ENCODE results near the gene BAIAP2L1.

BAIAP2L1 gene

GRCh38 chr7:98312201-98312600, 88.7 kb downstream of the BAIAP2L1 start:
- TF ChIP-seq, protein P1, sequence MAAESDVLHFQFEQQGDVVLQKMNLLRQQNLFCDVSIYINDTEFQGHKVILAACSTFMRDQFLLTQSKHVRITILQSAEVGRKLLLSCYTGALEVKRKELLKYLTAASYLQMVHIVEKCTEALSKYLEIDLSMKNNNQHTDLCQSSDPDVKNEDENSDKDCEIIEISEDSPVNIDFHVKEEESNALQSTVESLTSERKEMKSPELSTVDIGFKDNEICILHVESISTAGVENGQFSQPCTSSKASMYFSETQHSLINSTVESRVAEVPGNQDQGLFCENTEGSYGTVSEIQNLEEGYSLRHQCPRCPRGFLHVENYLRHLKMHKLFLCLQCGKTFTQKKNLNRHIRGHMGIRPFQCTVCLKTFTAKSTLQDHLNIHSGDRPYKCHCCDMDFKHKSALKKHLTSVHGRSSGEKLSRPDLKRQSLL (tag by site-specific recombination; IDR thresholded peaks at IDR 0.05): no peak
- TF ChIP-seq MZF1 (tag by site-specific recombination; IDR thresholded peaks at IDR 0.05; ENCODE audit: borderline replicate concordance) (no peak), ZNF2 (tag by site-specific recombination; IDR thresholded peaks at IDR 0.05) (no peak), ZNF366 (tag by site-specific recombination; conservative IDR thresholded peaks at IDR 0.05) (no peak), ZNF48 (tag by site-specific recombination; IDR thresholded peaks at IDR 0.05) (no peak), ZNF16 (tag by site-specific recombination; IDR thresholded peaks at IDR 0.05; ENCODE audit: low read depth) (no peak), ZNF701 (tag by site-specific recombination; IDR thresholded peaks at IDR 0.05) (no peak), ZNF645 (tag by site-specific recombination; IDR thresholded peaks at IDR 0.05) (no peak), ZNF501 (tag by site-specific recombination; IDR thresholded peaks at IDR 0.05) (no peak), ZNF335 (tag by site-specific recombination; conservative IDR thresholded peaks at IDR 0.05) (no peak), ZNF529 (tag by site-specific recombination; IDR thresholded peaks at IDR 0.05; ENCODE audit: insufficient replicate concordance) (no peak), ZNF473 (tag by site-specific recombination; IDR thresholded peaks at IDR 0.05) (no peak), ZNF169 (tag by site-specific recombination; IDR thresholded peaks at IDR 0.05) (no peak)
- TF ChIP-seq, protein P2, sequence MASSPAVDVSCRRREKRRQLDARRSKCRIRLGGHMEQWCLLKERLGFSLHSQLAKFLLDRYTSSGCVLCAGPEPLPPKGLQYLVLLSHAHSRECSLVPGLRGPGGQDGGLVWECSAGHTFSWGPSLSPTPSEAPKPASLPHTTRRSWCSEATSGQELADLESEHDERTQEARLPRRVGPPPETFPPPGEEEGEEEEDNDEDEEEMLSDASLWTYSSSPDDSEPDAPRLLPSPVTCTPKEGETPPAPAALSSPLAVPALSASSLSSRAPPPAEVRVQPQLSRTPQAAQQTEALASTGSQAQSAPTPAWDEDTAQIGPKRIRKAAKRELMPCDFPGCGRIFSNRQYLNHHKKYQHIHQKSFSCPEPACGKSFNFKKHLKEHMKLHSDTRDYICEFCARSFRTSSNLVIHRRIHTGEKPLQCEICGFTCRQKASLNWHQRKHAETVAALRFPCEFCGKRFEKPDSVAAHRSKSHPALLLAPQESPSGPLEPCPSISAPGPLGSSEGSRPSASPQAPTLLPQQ (tag by site-specific recombination; IDR thresholded peaks at IDR 0.05): no peak
- POLR2A ChIA-PET: no interaction called here
- CTCF ChIA-PET: no interaction called here

GRCh38 chr7:98309566-98309965, 91.3 kb downstream of the BAIAP2L1 start:
- ChIA-PET CTCF (no interaction called here), POLR2A (no interaction called here)
- TF ChIP-seq KLF7 (tag by site-specific recombination; IDR thresholded peaks at IDR 0.05; ENCODE audit: borderline replicate concordance): no peak
- TF ChIP-seq ZNF521 (tag by site-specific recombination; IDR thresholded peaks at IDR 0.05): no peak
- TF ChIP-seq, protein P3, sequence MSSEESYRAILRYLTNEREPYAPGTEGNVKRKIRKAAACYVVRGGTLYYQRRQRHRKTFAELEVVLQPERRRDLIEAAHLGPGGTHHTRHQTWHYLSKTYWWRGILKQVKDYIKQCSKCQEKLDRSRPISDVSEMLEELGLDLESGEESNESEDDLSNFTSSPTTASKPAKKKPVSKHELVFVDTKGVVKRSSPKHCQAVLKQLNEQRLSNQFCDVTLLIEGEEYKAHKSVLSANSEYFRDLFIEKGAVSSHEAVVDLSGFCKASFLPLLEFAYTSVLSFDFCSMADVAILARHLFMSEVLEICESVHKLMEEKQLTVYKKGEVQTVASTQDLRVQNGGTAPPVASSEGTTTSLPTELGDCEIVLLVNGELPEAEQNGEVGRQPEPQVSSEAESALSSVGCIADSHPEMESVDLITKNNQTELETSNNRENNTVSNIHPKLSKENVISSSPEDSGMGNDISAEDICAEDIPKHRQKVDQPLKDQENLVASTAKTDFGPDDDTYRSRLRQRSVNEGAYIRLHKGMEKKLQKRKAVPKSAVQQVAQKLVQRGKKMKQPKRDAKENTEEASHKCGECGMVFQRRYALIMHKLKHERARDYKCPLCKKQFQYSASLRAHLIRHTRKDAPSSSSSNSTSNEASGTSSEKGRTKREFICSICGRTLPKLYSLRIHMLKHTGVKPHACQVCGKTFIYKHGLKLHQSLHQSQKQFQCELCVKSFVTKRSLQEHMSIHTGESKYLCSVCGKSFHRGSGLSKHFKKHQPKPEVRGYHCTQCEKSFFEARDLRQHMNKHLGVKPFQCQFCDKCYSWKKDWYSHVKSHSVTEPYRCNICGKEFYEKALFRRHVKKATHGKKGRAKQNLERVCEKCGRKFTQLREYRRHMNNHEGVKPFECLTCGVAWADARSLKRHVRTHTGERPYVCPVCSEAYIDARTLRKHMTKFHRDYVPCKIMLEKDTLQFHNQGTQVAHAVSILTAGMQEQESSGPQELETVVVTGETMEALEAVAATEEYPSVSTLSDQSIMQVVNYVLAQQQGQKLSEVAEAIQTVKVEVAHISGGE (tag by site-specific recombination; conservative IDR thresholded peaks at IDR 0.05; ENCODE audit: low read depth): no peak
- TF ChIP-seq ZNF19 (tag by site-specific recombination; IDR thresholded peaks at IDR 0.05; ENCODE audit: low read depth): no peak
- no peak overlapping the region for H3K4me3 ChIP-seq (ENCODE audit: low read depth, low read length)
- no peaks in the 10 kb centered on the region for H3K9me3 ChIP-seq (ENCODE audit: control insufficient read depth, insufficient read depth, low read depth, low read length)
- H3K36me3 ChIP-seq (ENCODE audit: control insufficient read depth in 2 of 2, insufficient read depth in 1 of 2, low read length in 2 of 2): peaks cover 30 to 66% of the 10 kb centered on the region in 2 experiments; a peak in 2 of 3 replicates
- H3K27ac ChIP-seq (ENCODE audit: extremely low read depth, low read depth, low read length): no peak overlapping the region
- no peaks in the 10 kb centered on the region for H3K4me1 ChIP-seq (ENCODE audit: control insufficient read depth, insufficient read depth, low read length)

More at GRCh38 chr7:98312201-98312600, 88.7 kb downstream of the BAIAP2L1 start:
- Histone ChIP-seq H3K4me1 (ENCODE audit: control insufficient read depth, insufficient read depth, low read length) (no peaks in the 10 kb centered on the region), H3K4me3 (ENCODE audit: low read depth, low read length) (no peak overlapping the region), H3K27ac (ENCODE audit: extremely low read depth, low read depth, low read length) (no peak overlapping the region), H3K36me3 (ENCODE audit: control insufficient read depth in 2 of 2, insufficient read depth in 1 of 2, low read length in 2 of 2) (peaks cover 26 to 69% of the 10 kb centered on the region in 2 experiments; a peak in 2 of 3 replicates), H3K9me3 (ENCODE audit: control insufficient read depth, insufficient read depth, low read depth, low read length) (no peaks in the 10 kb centered on the region)
